IMR-90 (cell line): ENCODE measurements around the gene DNAJC7. TPM values are rescaled to one million over a fixed set of nuclear protein-coding genes. Genes with fewer than 3 reads are reported as not detected.

ENCODE experiments used
- ATAC-seq: fragments of 200-7000 bp; cut with Tn5 transposase; 2 replicates; pipeline ENCODE4 v1.9.1; 2020; ENCODE audit warnings: low read depth, mild to moderate bottlenecking, moderate library complexity
- BruUV-seq: library from RNA; stranded (reverse); fragments of 400-500 nt; replicated peaks from 2 replicates; lab custom pipeline; 2021; lab: Mats Ljungman, UMichigan
- CTCF ChIA-PET: fragments of 300-600 bp; formaldehyde crosslinking; extraction: SDS; loops from one replicate; lab custom pipeline; 2021; ENCODE audit warnings: antibody characterized with exemption; lab: Yijun Ruan, JAX
- POLR2A ChIA-PET: fragments of 300-600 bp; sonication (Branson Sonifier 250); formaldehyde crosslinking; loops from one replicate; lab custom pipeline; 2022; ENCODE audit warnings: antibody characterized with exemption; ENCODE audit not compliant: unreplicated experiment; lab: Charles Lee
- DNase-seq: peaks from one replicate; pipeline ENCODE4 v3.0.0; 2013
- H2AFZ ChIP-seq: replicated peaks from 2 replicates; pipeline ENCODE3; 2013; ENCODE audit warnings: low read length, mild to moderate bottlenecking; ENCODE audit not compliant: poor library complexity
- H2AK5ac ChIP-seq: 2 replicates; pipeline ENCODE4 v1.6.1; 2013; ENCODE audit warnings: low read depth, low read length, inconsistent platforms
- H2AK9ac ChIP-seq: replicated peaks from 2 replicates; pipeline ENCODE3; 2013; ENCODE audit warnings: mild to moderate bottlenecking, low read depth, low read length, moderate library complexity; ENCODE audit not compliant: poor library complexity
- H2BK120ac ChIP-seq: 2 replicates; pipeline ENCODE4 v1.6.1; 2013; ENCODE audit warnings: low read depth, low read length, inconsistent platforms
- H2BK15ac ChIP-seq: 3 replicates; pipeline ENCODE4 v1.6.1; 2013; ENCODE audit warnings: low read depth, low read length, inconsistent platforms
- H2BK20ac ChIP-seq: 2 replicates; pipeline ENCODE4 v1.6.1; 2013; ENCODE audit warnings: low read depth, mild to moderate bottlenecking, inconsistent platforms, low read length, moderate library complexity
- H2BK5ac ChIP-seq: 2 replicates; pipeline ENCODE4 v1.6.1; 2013; ENCODE audit warnings: mild to moderate bottlenecking, low read depth, low read length, inconsistent platforms; ENCODE audit not compliant: poor library complexity, severe bottlenecking
- H3K14ac ChIP-seq: replicated peaks from 2 replicates; pipeline ENCODE4 v1.6.1; 2013; ENCODE audit warnings: low read depth, low read length, inconsistent platforms
- H3K18ac ChIP-seq: 2 replicates; pipeline ENCODE4 v1.6.1; 2013; ENCODE audit warnings: low read depth, low read length, control low read depth
- H3K23ac ChIP-seq: 2 replicates; pipeline ENCODE4 v1.6.1; 2013; ENCODE audit warnings: low read depth, low read length, inconsistent platforms
- H3K27ac ChIP-seq: 2 replicates; pipeline ENCODE4 v1.5.1; 2013; ENCODE audit warnings: mild to moderate bottlenecking, control low read depth, low read length; ENCODE audit not compliant: insufficient read depth
- H3K27me3 ChIP-seq: 2 replicates; pipeline ENCODE4 v1.6.1; 2013; ENCODE audit warnings: low read length; ENCODE audit not compliant: control insufficient read depth, insufficient read depth
- H3K36me3 ChIP-seq: 2 replicates; pipeline ENCODE4 v1.6.1; 2013; ENCODE audit warnings: low read length, mixed read lengths; ENCODE audit not compliant: control insufficient read depth, insufficient read depth
- H3K4ac ChIP-seq: 2 replicates; pipeline ENCODE4 v1.6.1; 2013; ENCODE audit warnings: low read depth, low read length, inconsistent platforms
- H3K4me1 ChIP-seq: 2 replicates; pipeline ENCODE4 v1.6.1; 2013; ENCODE audit warnings: low read length, mixed read lengths; ENCODE audit not compliant: control insufficient read depth, insufficient read depth
- H3K4me2 ChIP-seq: 2 replicates; pipeline ENCODE4 v1.6.1; 2013; ENCODE audit warnings: low read depth, mild to moderate bottlenecking, control low read depth, low read length, moderate library complexity
- H3K4me3 ChIP-seq: 2 replicates; pipeline ENCODE4 v1.5.1; 2013; ENCODE audit warnings: low read depth, mild to moderate bottlenecking, control low read depth, low read length, moderate library complexity; ENCODE audit not compliant: insufficient read depth
- H3K56ac ChIP-seq: 2 replicates; pipeline ENCODE4 v1.6.1; 2013; ENCODE audit warnings: low read length, inconsistent platforms; ENCODE audit not compliant: insufficient read depth; ENCODE audit errors: extremely low read depth
- H3K79me1 ChIP-seq, 2 experiments: 2 replicates each; pipeline ENCODE4 v1.6.1; 2013; ENCODE audit warnings: low read length in 2 of 2, inconsistent platforms in 1 of 2, low read depth in 1 of 2
- H3K9ac ChIP-seq: 2 replicates; pipeline ENCODE4 v1.6.1; 2013; ENCODE audit warnings: low read depth, low read length, control low read depth
- H3K9me1 ChIP-seq: 2 replicates; pipeline ENCODE4 v1.6.1; 2013; ENCODE audit warnings: low read length, inconsistent platforms; ENCODE audit not compliant: insufficient read depth
- H3K9me3 ChIP-seq: 2 replicates; pipeline ENCODE4 v1.6.1; 2013; ENCODE audit warnings: low read length; ENCODE audit not compliant: control insufficient read depth, insufficient read depth
- H4K20me1 ChIP-seq: 2 replicates; pipeline ENCODE4 v1.6.1; 2013; ENCODE audit warnings: low read length, inconsistent platforms; ENCODE audit not compliant: insufficient read depth
- H4K5ac ChIP-seq: 2 replicates; pipeline ENCODE4 v1.6.1; 2013; ENCODE audit warnings: mild to moderate bottlenecking, low read depth, low read length, control low read depth
- H4K8ac ChIP-seq, 2 experiments: 2 replicates each; pipeline ENCODE4 v1.6.1; 2013; ENCODE audit warnings: low read depth in 2 of 2, low read length in 2 of 2, control low read depth in 1 of 2, inconsistent platforms in 1 of 2
- H4K91ac ChIP-seq: 2 replicates; pipeline ENCODE4 v1.6.1; 2013; ENCODE audit warnings: low read depth, low read length, inconsistent platforms; ENCODE audit not compliant: insufficient read depth
- CEBPB ChIP-seq: IDR thresholded peaks from 2 replicates; pipeline ENCODE4 v1.6.1; 2012; ENCODE audit warnings: low read depth, low read length, improper control_type of control experiment
- CHD1 ChIP-seq: IDR thresholded peaks from 2 replicates; pipeline ENCODE4 v1.6.1; 2012; ENCODE audit warnings: low read depth, low read length, improper control_type of control experiment
- FOS ChIP-seq: fragments of 150-350 bp; IDR thresholded peaks from 2 replicates; pipeline ENCODE4 v1.6.1; 2016; ENCODE audit warnings: low read depth, low read length
- MAFK ChIP-seq: IDR thresholded peaks from 2 replicates; pipeline ENCODE4 v1.6.1; 2012; ENCODE audit warnings: low read depth, low read length, improper control_type of control experiment
- MAZ ChIP-seq: IDR thresholded peaks from 2 replicates; pipeline ENCODE4 v1.6.1; 2012; ENCODE audit warnings: low read depth, mild to moderate bottlenecking, low read length, improper control_type of control experiment, moderate library complexity, borderline replicate concordance
- NFE2L2 ChIP-seq: fragments of 150-350 bp; IDR thresholded peaks from 2 replicates; pipeline ENCODE4 v1.6.1; 2016; ENCODE audit warnings: low read depth, mild to moderate bottlenecking, low read length
- POLR2A ChIP-seq: IDR thresholded peaks from 2 replicates; pipeline ENCODE4 v1.6.1; 2012; ENCODE audit warnings: mild to moderate bottlenecking, low read depth, low read length
- RAD21 ChIP-seq: IDR thresholded peaks from 2 replicates; pipeline ENCODE4 v1.6.1; 2012; ENCODE audit warnings: low read length, improper control_type of control experiment
- RCOR1 ChIP-seq: IDR thresholded peaks from 2 replicates; pipeline ENCODE4 v1.6.1; 2012; ENCODE audit warnings: mild to moderate bottlenecking, low read length, improper control_type of control experiment; ENCODE audit not compliant: insufficient replicate concordance
- RFX5 ChIP-seq: IDR thresholded peaks from 2 replicates; pipeline ENCODE4 v1.8.0; 2012; ENCODE audit warnings: low read depth, mild to moderate bottlenecking, low read length, moderate library complexity
- SMC3 ChIP-seq: fragments of 150-350 bp; IDR thresholded peaks from 2 replicates; pipeline ENCODE4 v1.6.1; 2016; ENCODE audit warnings: low read depth, mild to moderate bottlenecking, antibody characterized with exemption, low read length, moderate library complexity
- WGBS, 2 experiments: methylation state at CpG; one replicate each; pipeline versions ENCODE4 v1.1.5 to v1.1.7; 2013; ENCODE audit warnings: missing lambda C conversion rate in 2 of 2; ENCODE audit not compliant: insufficient read length in 1 of 2; ENCODE audit errors: extremely low coverage in 2 of 2; 5-methylcytosine and 5-hydroxymethylcytosine counted together
- dilution Hi-C: fragments of 300-500 bp; cut with HindIII; formaldehyde crosslinking; loops from one replicate; pipeline ENCODE4 v1.14.3; 2018; ENCODE audit warnings: low sequenced_read_pairs; ENCODE audit not compliant: unreplicated experiment
- in situ Hi-C: fragments of 300-500 bp; cut with MboI; formaldehyde crosslinking; loops from 3 replicates; pipeline ENCODE4 v1.14.3; 2019; ENCODE audit warnings: low sequenced_read_pairs, inconsistent platforms, mixed read lengths
- intact Hi-C: fragments of 100-400 bp; cut with micrococcal nuclease; formaldehyde crosslinking; loops from 2 replicates; pipeline ENCODE4 v1.10.0; 2022
- polyA plus RNA-seq, 3 experiments: library from polyadenylated mRNA; depleted of rRNA; stranded (reverse); fragments of >200 nt; gene quantifications; 2 replicates each; pipeline ENCODE4 v1.2.3, GENCODE V29; 2012; ENCODE audit warnings: low replicate concordance in 1 of 3
- total RNA-seq: library from RNA; depleted of rRNA; stranded (reverse); fragments of >200 nt; gene quantifications from 2 replicates; pipeline ENCODE4 v1.2.3, GENCODE V29; 2012
- TF ChIP-seq, protein P1 (sequence below): fragments of 150-350 bp; IDR thresholded peaks from 2 replicates; pipeline ENCODE4 v1.6.1; 2017; ENCODE audit warnings: mild to moderate bottlenecking, antibody characterized with exemption, low read length, low read depth
- TF ChIP-seq, protein P2 (sequence below): fragments of 150-350 bp; IDR thresholded peaks from 2 replicates; pipeline ENCODE4 v1.6.1; 2016; ENCODE audit warnings: low read depth, mild to moderate bottlenecking, low read length, moderate library complexity, borderline replicate concordance

The DNAJC7 gene
- total and polyA plus RNA-seq, 2 of the 4 experiments (the other 2 are of a cell fraction): 49.3 to 71.7 TPM

DNA sequence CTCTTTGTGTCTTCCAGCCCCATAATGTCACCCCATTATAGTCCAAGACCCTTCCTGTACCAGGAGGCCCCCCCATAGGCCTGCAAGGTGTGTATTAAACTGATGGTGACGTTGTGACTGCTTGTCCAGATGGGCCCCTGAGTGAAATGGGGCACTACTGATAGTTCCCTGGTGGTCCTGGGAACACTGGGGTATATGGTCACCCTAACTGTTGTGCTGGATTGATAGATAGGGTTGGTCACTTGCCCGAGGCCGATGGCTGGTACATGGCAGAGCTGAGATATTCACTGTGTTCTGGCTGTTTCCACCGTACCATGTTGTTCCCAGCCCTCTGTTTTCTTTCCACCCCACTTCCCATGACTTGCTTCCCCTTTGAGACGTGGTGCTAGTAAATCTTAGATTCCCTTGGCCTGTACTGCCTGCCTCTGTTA, 46.3 kb downstream of the DNAJC7 start:
- ATAC-seq (no peak), DNase-seq (no peak)
- TF ChIP-seq FOS (no peak), CHD1 (no peak), RAD21 (no peak), MAZ (no peak), POLR2A (no peak), SMC3 (no peak), RFX5 (no peak), CEBPB (no peak), NFE2L2 (no peak), RCOR1 (no peak), MAFK (no peak)
- TF ChIP-seq, protein P1, sequence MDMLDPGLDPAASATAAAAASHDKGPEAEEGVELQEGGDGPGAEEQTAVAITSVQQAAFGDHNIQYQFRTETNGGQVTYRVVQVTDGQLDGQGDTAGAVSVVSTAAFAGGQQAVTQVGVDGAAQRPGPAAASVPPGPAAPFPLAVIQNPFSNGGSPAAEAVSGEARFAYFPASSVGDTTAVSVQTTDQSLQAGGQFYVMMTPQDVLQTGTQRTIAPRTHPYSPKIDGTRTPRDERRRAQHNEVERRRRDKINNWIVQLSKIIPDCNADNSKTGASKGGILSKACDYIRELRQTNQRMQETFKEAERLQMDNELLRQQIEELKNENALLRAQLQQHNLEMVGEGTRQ: no peak
- TF ChIP-seq, protein P2, sequence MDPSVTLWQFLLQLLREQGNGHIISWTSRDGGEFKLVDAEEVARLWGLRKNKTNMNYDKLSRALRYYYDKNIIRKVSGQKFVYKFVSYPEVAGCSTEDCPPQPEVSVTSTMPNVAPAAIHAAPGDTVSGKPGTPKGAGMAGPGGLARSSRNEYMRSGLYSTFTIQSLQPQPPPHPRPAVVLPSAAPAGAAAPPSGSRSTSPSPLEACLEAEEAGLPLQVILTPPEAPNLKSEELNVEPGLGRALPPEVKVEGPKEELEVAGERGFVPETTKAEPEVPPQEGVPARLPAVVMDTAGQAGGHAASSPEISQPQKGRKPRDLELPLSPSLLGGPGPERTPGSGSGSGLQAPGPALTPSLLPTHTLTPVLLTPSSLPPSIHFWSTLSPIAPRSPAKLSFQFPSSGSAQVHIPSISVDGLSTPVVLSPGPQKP: no peak
- ChIA-PET CTCF (no interaction called here), POLR2A (no interaction called here)
- H3K9me3 ChIP-seq: no peaks in the 10 kb centered on the region
- dilution Hi-C loops (no loop called here), intact Hi-C loops (no loop called here), in situ Hi-C loops (no loop called here)
- H4K20me1 ChIP-seq: peaks cover 53% of the 10 kb centered on the region
- H2BK15ac ChIP-seq: no peak overlapping the region
- no peak overlapping the region for H2AK9ac ChIP-seq
- H3K36me3 ChIP-seq: peaks cover 65% of the 10 kb centered on the region
- 83% methylated on average over 1 of the region's 5 CpGs; no CpG with 5 or more reads in 1 of the 2 experiments for WGBS, 2 experiments
- H4K5ac ChIP-seq: no peak overlapping the region
- H4K8ac ChIP-seq: no peak overlapping the region
- H2AK5ac ChIP-seq: no peak overlapping the region
- peaks cover 12% of the 10 kb centered on the region for H3K9me1 ChIP-seq
- H3K9ac ChIP-seq: no peak overlapping the region
- H4K91ac ChIP-seq: no peak overlapping the region
- peaks cover 6% of the 10 kb centered on the region for H3K4me1 ChIP-seq
- no peak overlapping the region for H3K23ac ChIP-seq
- no peak overlapping the region for H3K56ac ChIP-seq
- BruUV-seq: no TSS peak
- no peak overlapping the region for H3K4me3 ChIP-seq
- peaks cover 34 to 76% of the 10 kb centered on the region in 2 experiments for H3K79me1 ChIP-seq
- H2BK20ac ChIP-seq: no peak overlapping the region
- H2AFZ ChIP-seq: no peak overlapping the region
- no peak overlapping the region for H3K4ac ChIP-seq
- H3K4me2 ChIP-seq: no peak overlapping the region
- H3K18ac ChIP-seq: no peak overlapping the region
- H2BK5ac ChIP-seq: no peak overlapping the region
- H3K27me3 ChIP-seq: no peaks in the 10 kb centered on the region
- H3K14ac ChIP-seq: no peak overlapping the region
- no peak overlapping the region for H3K27ac ChIP-seq
- H2BK120ac ChIP-seq: no peak overlapping the region
